T-helper 1 cell treated with Interleukin-12 subunit alpha and Interleukin-12 subunit beta and Interleukin-4 antibody, amounts not matched to agents 30 ng/mL and 1 ng/mL, for 36 hours (primary cell): Measurements from ENCODE around the gene OPRL1. TPM values are rescaled to one million over a fixed set of nuclear protein-coding genes. Genes with fewer than 3 reads are reported as not detected.

ENCODE experiments used
- intact Hi-C: fragments of 100-400 bp; cut with micrococcal nuclease; formaldehyde crosslinking; loops from one replicate; pipeline ENCODE4 v1.15.1; 2024
- total RNA-seq: library from RNA; stranded (reverse); gene quantifications from 2 replicates; pipeline ENCODE4 v1.2.3, GENCODE V29; 2022

The OPRL1 gene
- total RNA-seq, 1 donor from 2014 or later = 0.64 TPM

DNA sequence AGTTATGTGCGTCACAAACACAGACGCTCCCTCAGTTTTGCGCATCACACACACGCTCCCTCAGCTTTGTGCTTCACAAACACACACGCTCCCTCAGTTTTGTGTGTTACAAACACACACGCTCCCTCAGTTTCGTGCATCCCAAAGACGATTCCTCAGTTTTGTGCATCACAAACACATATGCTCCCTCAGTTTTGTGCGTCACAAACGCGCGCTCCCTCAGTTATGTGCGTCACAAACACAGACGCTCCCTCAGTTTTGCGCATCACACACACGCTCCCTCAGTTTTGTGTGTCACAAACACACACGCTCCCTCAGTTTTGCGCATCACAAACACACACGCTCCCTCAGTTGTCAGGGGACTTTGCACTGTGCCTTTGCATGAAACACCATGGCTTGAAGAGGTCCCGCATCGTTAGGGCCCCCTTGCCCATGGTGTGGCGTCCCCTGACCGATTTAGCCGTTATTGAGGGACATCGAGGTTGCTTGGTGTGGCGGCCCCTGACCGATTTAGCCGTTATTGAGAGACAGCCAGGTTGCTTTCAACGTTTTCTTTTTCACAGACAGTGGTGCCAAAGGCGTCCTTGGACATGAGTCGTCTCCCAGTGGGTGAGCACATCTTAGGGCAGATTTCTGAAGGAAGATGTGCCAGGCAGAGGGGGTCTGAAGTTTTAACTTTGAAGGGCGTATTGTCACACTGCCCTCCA lies 56.3 kb downstream of the OPRL1 start:
- intact Hi-C loops = no loop called here

- intact Hi-C loops = no loop called here
Observed at GRCh38 chr20:64137598-64138031, 57.7 kb downstream of the OPRL1 start.

DNA sequence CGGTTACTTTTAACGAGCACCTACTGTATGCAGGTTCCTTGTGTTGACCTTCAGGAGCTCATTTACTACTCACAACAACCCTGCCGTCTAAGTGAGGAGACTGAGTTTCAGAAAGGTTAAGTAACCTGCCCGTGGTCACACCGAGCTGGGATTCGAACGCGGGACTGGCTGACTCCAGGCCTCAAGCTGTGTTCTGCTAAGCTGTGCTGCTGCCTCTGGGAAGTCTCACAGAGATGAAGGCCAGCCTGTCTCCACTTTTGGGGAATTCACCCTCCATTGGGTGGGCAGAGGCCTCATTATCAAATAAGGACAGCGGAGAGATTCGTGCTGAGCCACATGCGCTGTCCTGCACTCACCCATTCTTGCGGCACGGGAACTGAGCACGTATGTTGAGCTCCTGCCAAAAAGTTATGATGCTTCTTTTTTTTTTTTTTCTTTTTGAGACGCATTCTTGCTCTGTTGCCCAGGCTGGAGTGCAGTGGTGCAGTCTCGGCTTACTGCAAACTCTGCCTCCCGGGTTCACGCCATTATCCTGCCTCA lies 58.5 kb downstream of the OPRL1 start:
- intact Hi-C loops = no loop called here

GRCh38 chr20:64139199-64140060 lies 59.5 kb downstream of the OPRL1 start:
- intact Hi-C loops = no loop called here

GRCh38 chr20:64140061-64140931 lies 60.4 kb downstream of the OPRL1 start:
- intact Hi-C loops = no loop called here

DNA sequence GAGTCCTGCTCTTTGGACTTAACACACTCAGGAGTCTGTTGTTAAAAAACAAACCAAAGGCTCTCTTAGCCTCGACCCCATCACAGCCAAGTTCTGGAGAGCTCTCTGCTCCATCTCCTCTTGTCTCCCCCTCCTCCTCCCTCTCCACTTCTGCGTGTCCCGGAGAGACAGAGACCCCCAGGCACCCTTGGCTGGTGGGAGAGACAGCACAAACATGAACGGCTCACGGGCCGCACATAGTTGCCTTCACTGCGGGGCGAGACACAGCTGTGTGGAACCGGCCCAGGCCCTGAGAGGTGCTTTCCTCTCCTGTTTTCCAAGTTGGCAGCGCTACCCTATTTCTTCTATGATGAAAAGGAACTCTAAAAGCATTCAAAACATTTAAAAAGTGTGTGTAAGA lies 61.1 kb downstream of the OPRL1 start:
- intact Hi-C loops = no loop called here

DNA sequence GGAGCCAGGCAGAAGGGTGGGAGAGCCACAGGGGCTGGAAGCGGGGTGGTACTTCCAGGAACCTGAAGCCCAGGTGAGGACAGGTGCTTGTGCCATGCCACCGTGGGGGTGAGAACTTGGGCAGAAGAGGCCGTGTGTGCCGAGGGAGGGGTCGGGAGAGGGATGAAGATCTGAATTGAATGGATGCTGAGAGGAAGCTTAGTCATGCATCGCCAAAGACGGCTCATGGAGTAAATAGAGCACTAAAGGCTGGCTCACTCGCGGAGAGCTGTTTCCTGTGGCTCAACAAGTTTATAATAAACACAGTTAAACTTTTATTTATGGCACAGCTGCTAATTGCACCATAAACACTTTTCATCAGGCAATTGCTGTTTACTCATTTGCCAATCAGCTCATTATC lies 62.7 kb downstream of the OPRL1 start:
- intact Hi-C loops = no loop called here

DNA sequence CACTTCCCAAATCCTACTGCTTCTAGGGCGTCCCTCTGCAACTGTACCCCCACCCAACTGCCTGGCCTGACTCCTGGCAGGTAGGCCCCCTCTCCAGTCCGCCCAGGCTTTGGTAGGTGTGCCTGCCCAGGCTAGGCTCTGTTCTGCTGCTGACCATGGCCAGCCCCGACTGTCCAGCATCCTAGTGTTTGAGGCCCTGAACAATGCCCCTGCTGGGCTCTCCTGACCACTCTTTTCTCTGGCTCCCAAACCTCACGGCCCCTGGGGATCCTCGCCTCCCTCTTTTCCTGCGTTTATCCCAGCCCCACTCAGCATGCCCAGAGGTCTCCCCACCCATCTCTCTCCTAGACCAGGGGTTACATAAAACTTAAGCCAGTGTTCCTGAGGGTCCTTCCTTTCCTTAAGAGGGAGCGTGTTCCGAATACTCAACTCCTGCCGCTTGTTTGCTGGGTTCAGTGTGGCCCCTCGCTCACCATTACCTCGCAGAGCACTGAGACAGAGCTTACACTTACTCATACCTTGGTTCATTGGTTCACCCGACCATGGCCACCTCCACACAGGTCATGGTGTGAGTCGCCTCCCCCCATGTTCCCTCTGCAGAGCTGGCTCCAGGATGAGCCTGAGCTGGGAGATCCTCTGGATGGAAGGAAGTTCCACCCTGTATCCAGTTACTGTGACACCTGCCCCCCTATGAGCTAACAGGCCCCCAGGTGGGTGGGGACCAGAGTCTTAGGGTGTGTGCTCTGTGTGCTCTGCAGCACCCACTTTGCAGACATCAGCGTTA lies 63.3 kb downstream of the OPRL1 start:
- intact Hi-C loops = no loop called here

DNA sequence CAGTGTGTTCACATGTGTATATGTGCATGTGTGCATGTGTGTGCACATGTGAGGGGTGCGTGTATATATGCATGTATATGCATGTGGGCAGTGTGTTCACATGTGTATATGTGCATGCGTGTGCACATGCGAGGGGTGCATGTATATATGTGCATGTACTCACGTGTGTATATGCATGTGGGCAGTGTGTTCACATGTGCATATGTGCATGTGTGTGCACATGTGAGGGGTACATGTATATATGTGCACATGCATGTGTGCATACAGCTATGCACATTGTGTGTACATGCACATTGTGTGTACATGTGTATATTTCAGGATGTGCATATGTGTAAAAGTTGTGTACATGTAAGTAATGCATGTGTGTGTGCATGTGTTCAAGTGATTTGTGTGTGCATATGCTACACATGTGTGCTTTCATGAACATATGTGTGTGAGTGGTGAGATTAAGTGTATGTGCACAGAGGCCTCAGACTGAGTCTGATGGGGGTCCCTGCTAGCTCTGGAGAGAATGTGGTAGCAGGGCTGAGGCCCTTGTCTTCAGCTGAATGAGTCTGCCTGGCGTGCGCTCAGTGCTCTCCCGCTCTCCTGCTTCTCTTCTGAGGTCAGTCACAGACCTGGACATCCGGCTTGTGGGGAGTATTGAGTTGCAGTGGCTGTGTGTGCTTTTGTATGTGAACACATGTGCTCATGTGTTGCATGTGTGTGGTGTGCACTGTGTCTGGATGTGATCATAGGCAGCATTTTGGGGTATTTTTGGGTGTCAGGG lies 64.4 kb downstream of the OPRL1 start:
- intact Hi-C loops = no loop called here

GRCh38 chr20:64145458-64146300 lies 65.8 kb downstream of the OPRL1 start:
- intact Hi-C loops = no loop called here

GRCh38 chr20:64146301-64146935 lies 66.5 kb downstream of the OPRL1 start:
- intact Hi-C loops = no loop called here

GRCh38 chr20:64146936-64147477 lies 67.1 kb downstream of the OPRL1 start:
- intact Hi-C loops = no loop called here

DNA sequence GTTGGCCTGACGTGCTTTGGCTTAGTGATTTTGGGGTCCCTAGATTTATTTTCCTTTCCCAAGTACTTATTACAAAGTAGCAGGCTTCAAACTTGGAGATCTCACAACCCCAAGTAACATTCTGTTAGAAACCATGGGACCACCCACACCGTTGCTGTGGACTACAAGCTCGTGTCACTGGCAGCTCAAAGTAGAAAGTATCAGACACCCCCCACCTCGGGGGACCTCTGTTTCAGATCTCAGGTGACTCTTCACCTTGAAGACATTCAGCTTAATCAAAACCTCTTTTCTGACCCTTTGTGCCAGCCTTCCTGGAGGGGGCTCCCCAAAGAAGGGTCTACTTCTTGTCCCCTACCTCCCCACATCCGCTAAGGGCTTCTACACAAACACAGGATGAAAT lies 68.7 kb downstream of the OPRL1 start:
- intact Hi-C loops = no loop called here

DNA sequence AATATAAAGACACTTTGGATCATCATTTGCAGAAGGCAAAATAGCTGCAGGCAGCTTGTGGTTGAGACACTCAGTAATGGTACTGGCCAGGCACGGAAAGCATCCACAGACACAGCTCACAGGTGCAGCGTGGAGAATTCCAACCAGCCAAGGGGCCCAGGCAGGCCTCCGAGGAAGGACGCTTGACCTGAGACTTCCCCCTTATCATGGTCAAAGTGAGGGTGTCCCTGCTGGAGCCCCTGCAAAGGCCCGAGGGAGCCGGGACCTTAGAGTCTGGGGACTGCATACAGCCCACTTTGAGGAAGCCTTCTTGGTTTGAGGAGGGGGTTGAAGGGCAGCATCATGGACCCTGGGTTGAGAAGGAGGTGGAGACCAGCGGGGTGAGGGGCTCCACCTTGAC lies 69.3 kb downstream of the OPRL1 start:
- intact Hi-C loops = no loop called here

DNA sequence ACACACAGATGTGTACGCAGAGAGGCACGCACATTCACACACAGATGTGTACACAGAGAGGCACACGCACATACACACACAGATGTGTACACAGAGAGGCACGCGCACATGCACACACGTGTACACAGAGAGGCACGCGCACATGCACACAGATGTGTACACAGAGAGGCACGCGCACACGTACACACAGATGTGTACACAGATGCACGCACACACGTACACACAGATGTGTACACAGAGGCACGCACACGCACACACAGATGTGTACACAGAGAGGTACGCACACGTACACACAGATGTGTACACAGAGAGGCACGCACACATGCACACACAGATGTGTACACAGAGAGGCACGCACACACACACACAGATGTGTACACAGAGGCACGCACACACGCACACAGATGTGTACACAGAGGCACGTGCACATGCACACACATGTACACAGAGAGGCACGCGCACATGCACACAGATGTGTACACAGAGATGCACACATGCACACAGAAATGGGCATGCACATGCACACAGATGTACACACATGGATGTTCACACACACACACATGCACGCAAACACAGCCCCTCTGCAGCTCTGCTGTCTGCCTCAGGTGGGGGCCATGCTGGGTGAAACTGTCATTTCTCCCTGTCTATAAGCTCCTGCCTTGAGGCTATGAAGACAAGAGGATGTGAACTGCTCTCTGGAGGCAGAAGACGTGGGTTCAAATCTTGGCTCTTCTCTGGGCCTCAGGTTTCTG lies 70.1 kb downstream of the OPRL1 start:
- intact Hi-C loops = no loop called here
